GM19023 (cell line): ENCODE results near the gene PJA2.
"Not testable (repeated sequence)": the region's sequence is repeated elsewhere in the genome, so short reads cannot be mapped to it uniquely, and the experiment has no call there.

Experiments
- ATAC-seq: cut with Tn5 transposase; IDR thresholded peaks from one replicate; pipeline ENCODE4 v1.9.1; 2021; ENCODE audit warnings: mild to moderate bottlenecking, moderate library complexity; ENCODE audit not compliant: unreplicated experiment

The PJA2 gene

GRCh38 chr5:109409844-109410388, at the start of gene PJA2:
TSS of gene PJA2 (minus strand) at chr5:109409974. CDS start at chr5:109383433, 26,541 bp downstream.
- peak; percentile 79 for ATAC-seq

GRCh38 chr5:109455598-109456096, 45.9 kb upstream of the PJA2 start:
- peak; percentile 100 for ATAC-seq

- no peak for ATAC-seq
Observed at GRCh38 chr5:109454731-109455505, 45.1 kb upstream of the PJA2 start.

GRCh38 chr5:109453251-109453650, 43.5 kb upstream of the PJA2 start:
- ATAC-seq = no peak

GRCh38 chr5:109452661-109453060, 42.9 kb upstream of the PJA2 start:
- ATAC-seq = no peak

GRCh38 chr5:109451146-109451545, 41.4 kb upstream of the PJA2 start:
- no peak for ATAC-seq

- ATAC-seq = peak; percentile 80
Observed at GRCh38 chr5:109450129-109450877, 40.5 kb upstream of the PJA2 start.

- no peak for ATAC-seq
Observed at GRCh38 chr5:109448838-109449237, 39.1 kb upstream of the PJA2 start.

GRCh38 chr5:109439590-109439989, 29.8 kb upstream of the PJA2 start:
- ATAC-seq = no peak

GRCh38 chr5:109426075-109426474, 16.3 kb upstream of the PJA2 start:
- no peak for ATAC-seq

- ATAC-seq = not testable (repeated sequence)
Observed at GRCh38 chr5:109425521-109425920, 15.7 kb upstream of the PJA2 start.

GRCh38 chr5:109421956-109422355, 12.2 kb upstream of the PJA2 start:
- ATAC-seq = no peak

- ATAC-seq = no peak
Observed at GRCh38 chr5:109418712-109419352, 9.1 kb upstream of the PJA2 start.

GRCh38 chr5:109416882-109417281, 7.1 kb upstream of the PJA2 start:
- no peak for ATAC-seq

- ATAC-seq = not testable (repeated sequence)
Observed at GRCh38 chr5:109413921-109414461, 4.2 kb upstream of the PJA2 start.

- no peak for ATAC-seq
Observed at GRCh38 chr5:109413458-109413857, 3.7 kb upstream of the PJA2 start.

GRCh38 chr5:109412981-109413402, 3.2 kb upstream of the PJA2 start:
- no peak for ATAC-seq

- no peak for ATAC-seq
Observed at GRCh38 chr5:109411627-109412026, 1.9 kb upstream of the PJA2 start.

- ATAC-seq = no peak
Observed at GRCh38 chr5:109411149-109411514, 1.4 kb upstream of the PJA2 start.

GRCh38 chr5:109410389-109411148, 795 bp upstream of the PJA2 start:
- peak; percentile 22 for ATAC-seq
